Adipose tissue (tissue), 3 donors: Measurements from ENCODE around the gene THOP1. TPM values are rescaled to one million over a fixed set of nuclear protein-coding genes. Genes with fewer than 3 reads are reported as not detected.

ENCODE experiments used
- H3K27ac ChIP-seq: one replicate; pipeline ENCODE4 v1.5.1; 2013; ENCODE audit warnings: low read depth, low read length
- WGBS, 3 donors: extraction: QIAGEN DNeasy Blood & Tissue Kit; methylation state at CpG; one replicate each; pipeline ENCODE4 v1.1.7; 2013; 5-methylcytosine and 5-hydroxymethylcytosine counted together
- polyA plus RNA-seq, 3 donors: library from polyadenylated mRNA; stranded (reverse); fragments of 200-250 nt; gene quantifications; one replicate each; pipeline ENCODE4 v1.2.3, GENCODE V29; 2013
- donor health status: healthy with polysubstance abuse.
- donor health status: Bipolar disorder and iron deficiency.
- donor health status: healthy.

Gene THOP1
- polyA plus RNA-seq, 3 donors: 24.0 to 33.0 (median 32.8) TPM

DNA sequence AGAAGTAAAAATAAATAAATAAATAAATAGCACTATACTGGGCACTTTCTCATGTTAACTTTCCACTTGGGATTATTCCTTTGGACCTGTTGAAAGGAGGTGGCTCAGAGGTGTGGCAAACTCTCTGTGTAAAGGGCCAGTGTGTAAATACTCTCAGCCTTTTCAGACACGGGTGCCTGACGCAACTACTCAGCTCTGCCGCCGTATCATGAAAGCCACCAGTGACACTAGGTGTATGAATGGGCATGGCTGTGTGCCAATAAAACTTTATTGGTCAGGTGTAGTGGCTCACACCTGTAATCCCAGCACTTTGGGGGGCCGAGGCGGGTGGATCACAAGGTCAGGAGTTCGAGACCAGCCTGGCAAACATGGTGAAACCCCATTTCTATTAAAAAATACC, 25.3 kb upstream of the THOP1 start:
- no peak overlapping the region for H3K27ac ChIP-seq
- WGBS, 3 donors: 89 to 95% (median 92%) methylated on average over 7 of the region's 7 CpGs

DNA sequence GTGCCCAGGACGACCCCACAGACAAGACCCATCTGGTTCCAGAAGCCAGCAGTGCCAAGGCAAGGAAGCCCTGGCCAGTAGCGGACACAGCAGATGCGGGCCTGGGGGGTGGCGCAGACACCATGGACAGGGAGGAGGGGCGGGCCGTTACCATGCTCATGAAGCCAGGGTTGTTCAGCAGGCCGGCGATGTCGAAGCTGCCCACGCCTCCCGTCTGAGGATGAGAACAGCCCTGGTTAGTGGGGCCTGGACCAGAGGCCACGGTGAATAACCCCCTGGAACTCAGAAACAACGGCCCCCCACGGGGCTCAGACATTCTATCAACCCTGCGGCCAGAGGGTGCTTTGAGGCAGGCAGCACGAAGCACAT, 24.0 kb upstream of the THOP1 start:
- no peak overlapping the region for H3K27ac ChIP-seq
- 90 to 91% (median 91%) methylated on average over 16 of the region's 16 CpGs for WGBS, 3 donors

DNA sequence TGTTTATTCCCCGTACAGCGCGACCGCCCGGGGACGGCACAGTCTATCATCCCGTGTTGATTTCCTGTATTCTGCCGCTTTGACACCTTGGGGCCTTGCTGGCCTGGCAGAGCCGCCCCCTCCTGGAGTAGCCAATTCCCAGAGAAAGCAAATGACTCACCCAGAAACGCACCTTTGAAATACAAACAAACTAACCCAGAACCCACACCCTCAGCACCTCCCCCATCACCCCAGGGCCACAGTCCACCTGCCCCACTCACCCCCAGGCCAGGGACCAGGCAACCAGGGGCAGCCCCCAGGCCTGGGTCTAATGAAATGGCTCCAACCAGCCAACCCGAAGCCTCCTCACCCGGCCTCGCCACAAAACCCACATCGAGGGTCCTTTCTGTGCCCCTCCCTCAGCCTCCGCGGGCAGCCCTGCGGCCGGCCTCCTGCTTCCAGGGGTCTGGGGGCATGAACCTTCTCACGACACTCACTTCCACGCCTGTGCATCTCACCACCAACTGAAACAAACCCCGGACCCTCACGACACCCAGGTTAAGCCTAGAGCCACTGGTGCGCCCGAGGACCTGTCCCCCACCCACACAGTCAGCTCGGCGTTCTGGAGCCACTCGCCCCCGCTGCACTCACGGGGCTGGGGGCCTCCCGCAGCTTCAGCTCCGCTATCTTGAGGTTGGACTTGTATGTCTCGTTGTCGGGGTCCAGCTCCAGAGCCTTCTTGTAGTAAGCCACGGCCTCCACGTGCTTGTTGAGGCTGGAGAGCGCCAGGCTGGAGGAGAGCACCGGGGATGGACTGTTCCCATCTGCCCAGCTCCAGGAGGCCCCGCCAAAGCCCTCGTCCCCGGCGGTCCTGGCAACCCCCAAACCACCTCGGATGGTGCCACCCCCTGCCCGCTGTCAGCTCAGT, 23.2 kb upstream of the THOP1 start:
- H3K27ac ChIP-seq: no peak overlapping the region
- WGBS, 3 donors: 93 to 96% (median 93%) methylated on average over 42 to 43 of the region's 43 CpGs

DNA sequence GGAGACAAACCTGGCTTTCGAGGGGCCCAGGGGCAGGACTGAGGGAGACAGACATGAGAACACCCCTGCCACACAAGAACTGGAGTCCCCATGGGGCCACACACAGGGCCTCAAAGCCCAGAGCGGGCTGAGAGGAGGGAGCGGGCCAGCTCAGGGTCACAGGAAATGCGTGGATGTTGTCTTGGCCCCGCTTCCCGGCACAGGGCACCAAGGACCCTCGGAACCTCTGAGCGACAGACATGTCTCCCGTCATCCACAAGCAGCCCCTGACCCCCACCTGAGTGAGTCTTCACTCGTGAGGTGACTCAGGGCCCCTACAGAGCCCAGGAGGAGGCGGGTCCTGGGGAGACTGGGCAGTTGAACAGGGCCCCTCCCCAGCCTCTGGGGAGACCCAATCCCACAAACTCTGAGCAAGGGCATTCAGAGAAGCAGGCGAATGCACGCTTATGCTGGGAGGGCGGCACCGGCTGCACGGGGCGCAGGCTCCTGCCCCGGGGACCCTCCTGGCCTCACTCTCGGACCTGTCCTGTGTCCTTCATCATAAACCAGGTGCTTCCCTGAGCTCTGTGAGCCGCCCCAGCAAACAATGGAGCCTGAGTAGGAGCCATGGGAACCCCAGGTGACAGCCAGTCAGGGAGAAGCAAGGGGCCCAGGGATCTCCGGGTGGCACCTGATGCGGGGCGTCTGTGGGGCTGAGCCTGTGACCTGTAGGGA, 22.4 kb upstream of the THOP1 start:
- WGBS, 3 donors: 95 to 96% (median 95%) methylated on average over 22 to 23 of the region's 23 CpGs
- H3K27ac ChIP-seq: no peak overlapping the region

DNA sequence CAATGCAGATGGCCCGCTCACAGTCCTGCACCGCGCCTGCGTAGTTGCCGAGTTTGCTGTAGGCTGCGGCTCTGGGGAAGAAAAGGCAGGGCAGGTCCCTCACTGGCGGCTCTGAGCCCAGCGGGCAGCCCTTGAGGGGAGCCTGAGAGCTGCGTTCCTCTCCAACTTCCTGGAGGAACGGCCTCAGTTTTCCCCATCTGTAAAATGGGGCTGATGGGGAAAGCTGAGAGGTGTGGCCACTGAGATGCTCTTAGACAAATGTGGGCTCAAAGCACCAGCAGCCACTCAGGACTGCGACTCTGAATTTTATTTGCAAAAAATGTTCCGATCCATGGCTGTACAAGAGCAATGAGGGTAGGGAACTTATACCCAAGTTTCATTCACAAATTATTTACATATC, 21.6 kb upstream of the THOP1 start:
- no peak overlapping the region for H3K27ac ChIP-seq
- 96 to 98% (median 96%) methylated on average over 12 of the region's 12 CpGs for WGBS, 3 donors

DNA sequence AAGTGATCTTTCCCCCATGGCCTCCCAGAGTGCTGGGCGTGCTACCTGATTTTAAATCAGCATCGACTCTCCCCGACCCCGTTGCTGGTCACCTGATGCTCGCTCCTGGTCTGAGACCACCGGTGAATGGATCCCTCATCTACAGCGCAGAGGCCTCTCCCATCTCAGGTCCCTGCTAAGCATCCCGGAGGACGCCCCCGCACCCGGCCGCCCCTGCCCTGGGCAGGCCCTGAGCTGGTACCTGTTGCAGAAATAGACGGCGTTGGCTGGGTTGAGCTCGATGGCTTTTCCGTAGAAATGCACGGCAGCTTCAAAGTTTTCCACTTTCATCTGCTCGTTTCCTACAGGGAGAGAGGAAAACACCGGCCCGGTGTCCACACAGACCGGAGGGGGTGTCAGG, 20.4 kb upstream of the THOP1 start:
- no peak overlapping the region for H3K27ac ChIP-seq
- 94 to 97% (median 96%) methylated on average over 21 of the region's 21 CpGs for WGBS, 3 donors

DNA sequence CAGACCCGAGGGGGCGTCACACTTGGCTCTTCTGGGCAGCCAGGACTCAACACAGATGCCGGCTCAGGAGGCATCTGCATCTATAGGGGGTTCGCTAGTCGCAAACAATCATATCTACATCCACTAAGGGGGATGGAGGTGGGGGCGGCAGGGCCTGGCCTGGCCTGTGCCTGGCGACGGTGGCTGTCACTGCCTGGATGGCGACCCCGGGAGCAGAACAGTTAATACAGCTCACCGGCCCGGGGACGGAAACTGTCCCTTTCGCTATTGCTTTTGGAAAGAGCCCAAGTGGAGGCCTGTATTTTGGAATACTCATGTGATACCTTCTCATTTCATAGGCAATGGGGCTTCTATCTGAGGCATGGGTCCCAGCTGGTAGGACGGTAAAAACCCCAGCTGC, 19.9 kb upstream of the THOP1 start:
- H3K27ac ChIP-seq: no peak overlapping the region
- 88 to 90% (median 89%) methylated on average over 15 of the region's 15 CpGs for whole genome bisulfite sequencing, 3 donors

DNA sequence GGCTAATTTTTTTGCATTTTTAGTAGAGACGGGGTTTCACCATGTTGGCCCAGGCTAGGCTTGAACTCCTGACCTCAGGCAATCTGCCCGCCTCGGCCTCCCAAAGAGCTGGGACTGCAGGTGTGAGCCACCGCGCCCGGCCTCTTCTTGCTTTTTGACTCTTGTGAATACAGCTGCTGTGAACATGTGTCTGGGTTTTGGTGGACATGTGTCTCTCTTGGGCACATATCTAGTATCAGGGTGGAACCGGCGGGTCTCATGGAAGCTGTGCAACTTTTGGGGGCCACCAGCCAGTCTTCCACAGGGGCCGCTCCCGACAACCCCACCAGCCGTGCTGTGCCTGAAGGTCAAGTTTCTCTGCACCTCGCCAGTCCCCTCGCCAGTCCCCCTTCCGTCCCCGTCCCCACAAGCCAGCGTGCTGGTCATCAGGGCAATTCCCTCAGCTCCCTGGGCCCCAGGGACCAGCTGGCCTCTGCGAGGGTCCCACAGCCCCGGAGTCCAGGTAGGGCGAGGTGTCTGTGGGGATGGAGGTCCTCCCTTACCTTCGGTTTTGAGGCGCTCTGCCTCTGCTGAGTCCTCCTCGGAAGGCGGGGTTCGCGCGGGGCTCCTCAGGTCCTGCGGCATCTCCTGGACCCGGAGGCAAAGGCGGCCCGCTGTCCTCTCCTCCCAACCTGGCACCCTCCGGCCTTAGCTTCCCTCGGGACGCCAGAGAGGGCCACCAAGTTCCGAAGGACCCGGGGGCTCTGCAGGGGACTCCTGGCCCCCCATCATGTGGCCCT, 18.5 kb upstream of the THOP1 start:
- no peak overlapping the region for H3K27ac ChIP-seq
- WGBS, 3 donors: 95 to 96% (median 96%) methylated on average over 35 of the region's 35 CpGs

DNA sequence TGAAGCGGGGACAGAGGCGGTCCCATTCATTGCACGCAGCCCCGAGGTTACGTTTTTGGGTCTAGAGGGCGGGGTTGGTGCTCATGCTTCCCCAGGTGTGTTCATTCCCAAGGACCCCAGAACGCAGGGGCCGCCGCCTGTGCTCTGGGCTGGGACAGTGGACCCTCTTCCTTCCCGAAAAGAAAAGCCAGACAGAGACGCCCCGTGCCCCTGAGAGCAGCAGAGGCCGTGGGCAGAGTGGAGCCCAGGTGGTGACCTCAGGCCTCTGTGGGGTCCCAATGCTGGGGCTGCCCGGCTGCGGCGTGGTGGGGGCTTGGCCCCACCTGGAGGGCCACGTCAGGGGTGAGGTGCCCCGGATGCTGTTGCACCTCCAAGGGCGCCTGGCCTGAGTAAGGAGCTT, 17.6 kb upstream of the THOP1 start:
- no peak overlapping the region for H3K27ac ChIP-seq
- 91 to 95% (median 95%) methylated on average over 18 to 19 of the region's 19 CpGs for WGBS, 3 donors

DNA sequence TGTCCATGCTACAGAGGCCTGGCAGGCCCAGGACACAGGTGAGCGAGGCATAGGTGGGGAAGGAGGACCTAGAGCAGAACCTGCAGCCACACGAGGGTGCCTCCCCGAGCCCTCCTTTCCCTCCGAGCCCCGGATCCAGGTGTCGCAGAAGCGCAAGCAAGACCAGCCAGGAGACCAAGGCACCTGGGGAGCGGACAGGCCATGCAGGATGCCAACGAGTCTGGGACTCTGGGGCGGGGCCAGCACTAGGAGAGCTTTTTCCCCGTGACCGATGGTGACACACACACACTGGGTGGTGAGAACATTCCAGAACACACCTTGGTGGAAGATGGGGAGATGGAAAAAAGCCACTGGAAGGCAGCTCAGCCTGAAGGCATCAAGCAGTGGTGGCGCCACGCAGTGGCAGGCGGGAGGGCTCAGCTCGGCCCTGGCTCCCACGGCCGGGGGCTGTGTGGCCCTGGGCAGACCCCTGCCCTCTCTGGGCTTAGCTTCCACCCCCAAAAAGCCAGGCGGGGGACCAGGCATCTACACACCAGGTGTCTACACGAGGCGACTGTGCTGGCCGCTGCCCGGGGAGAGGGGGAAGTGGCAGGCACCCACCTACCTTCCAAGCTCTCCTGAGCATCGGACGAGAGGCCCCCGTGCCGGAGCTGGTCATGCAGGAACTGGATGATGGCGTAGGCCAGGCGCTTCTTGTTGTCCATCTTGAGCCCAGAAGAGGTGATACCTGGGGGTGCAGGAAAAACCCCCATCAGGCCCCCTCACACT, 16.8 kb upstream of the THOP1 start:
- H3K27ac ChIP-seq: no peak overlapping the region
- WGBS, 3 donors: 90 to 95% (median 94%) methylated on average over 28 to 29 of the region's 29 CpGs

DNA sequence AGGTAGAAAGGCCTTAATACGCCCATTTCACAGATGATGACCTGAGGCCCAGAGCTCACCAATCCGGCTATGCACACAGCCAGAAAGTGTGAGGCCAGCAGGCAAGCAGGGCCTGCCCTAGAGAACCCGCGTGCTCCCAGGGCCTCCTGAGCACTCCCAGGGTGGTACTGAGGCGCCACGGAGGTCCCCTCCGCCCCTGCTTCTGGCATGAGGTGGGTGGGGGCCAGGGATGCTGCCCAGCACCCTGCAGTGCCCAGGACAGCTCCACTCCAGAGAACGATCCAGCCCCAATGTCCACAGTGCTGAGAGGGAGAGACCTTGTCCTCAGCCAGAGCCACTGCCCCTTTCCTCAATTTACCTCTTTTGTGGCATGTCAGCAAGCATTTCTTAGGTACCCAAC, 16.1 kb upstream of the THOP1 start:
- no peak overlapping the region for H3K27ac ChIP-seq
- WGBS, 3 donors: 94 to 97% (median 96%) methylated on average over 8 of the region's 8 CpGs

DNA sequence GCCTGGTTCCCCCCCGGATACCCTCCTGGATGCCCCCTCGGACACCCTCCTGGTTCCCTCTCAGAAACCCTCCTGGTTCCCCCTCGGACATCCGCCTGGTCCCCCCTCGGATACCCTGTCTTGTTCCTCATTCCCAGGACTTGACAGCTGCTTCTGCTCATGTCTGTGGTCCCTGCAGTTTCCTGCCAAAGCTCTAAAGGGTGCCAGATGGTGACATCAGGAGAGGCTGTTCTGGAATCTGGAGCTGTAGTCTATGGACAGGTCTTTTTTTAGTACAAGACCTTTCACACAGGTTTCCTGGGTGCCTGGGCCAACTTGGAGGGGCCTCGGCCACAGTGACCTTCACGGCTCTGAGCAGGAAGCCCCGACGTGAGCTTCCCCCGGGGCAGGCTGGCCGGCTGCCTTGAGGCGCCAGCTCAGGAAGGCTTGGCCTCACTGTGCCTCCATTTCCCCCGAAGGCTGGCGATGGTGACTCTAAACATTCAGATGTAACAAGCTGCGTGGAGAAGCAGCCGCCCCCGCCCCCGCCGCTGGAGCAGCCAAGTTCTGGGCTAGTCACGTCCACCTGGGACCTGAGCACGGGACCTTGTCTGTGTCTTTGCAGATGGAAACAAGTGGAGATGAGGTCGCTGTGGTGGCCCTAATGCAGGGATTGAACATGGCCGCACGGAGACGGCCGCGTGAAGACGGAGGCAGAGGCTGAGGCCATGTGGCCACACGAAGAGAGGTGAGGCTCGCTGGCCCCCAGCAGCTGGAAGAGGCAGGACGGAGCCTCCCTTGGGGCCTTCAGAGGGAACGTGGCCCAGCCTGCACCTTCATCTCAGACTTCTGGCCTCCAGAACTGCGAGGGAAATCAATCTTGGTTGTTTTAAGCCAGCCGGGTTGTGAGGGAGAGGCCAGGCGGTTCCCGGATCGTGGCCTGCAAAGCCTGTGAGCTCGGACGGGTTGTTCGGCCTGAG, 15.0 kb upstream of the THOP1 start:
- 54 to 66% (median 55%) methylated on average over 39 to 40 of the region's 40 CpGs for WGBS, 3 donors
- H3K27ac ChIP-seq: no peak overlapping the region

DNA sequence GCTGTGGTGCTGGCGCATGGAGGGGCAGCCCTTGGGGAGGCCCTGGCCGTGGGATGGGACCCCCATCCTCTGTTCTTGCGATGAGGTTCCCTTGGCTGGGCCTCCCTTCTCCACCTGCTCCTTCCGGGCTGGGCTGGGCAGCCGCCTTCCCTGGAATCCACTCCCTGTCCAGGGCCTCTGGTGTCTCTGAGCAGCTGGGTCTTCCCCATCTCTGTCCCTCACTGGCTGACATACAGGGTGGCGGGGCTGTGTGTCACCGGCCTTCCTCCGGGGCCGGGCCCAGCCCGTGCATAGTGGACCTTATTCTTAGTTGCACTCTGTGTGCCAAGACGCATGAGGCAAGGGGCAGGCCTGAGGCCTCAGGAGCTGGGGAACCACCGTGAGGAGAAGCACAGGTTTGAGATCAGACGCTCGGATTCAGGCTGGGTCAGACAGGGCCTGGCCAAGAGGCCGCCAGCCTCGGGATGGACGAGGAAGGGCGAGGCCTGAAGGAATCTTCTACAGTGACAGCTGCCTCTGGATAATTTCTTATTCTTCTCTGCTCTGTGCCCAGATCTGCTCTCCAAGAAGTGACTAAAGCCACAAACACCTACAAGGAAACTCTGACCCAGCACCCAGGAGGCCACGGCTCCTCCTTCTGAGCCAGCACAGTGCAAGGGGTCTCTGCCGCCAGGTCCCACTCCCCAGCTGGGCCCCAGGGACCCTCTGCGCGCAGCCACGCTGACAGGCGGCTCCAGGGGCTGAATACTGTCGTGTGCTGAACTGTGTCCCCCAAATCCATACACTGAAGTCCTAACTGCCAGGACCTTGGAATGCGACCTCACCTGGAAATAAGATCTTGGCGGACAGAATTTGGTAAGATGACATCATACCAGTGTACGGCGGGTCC, 13.3 kb upstream of the THOP1 start:
- H3K27ac ChIP-seq: no peak overlapping the region
- 76 to 82% (median 80%) methylated on average over 29 of the region's 29 CpGs for WGBS, 3 donors

DNA sequence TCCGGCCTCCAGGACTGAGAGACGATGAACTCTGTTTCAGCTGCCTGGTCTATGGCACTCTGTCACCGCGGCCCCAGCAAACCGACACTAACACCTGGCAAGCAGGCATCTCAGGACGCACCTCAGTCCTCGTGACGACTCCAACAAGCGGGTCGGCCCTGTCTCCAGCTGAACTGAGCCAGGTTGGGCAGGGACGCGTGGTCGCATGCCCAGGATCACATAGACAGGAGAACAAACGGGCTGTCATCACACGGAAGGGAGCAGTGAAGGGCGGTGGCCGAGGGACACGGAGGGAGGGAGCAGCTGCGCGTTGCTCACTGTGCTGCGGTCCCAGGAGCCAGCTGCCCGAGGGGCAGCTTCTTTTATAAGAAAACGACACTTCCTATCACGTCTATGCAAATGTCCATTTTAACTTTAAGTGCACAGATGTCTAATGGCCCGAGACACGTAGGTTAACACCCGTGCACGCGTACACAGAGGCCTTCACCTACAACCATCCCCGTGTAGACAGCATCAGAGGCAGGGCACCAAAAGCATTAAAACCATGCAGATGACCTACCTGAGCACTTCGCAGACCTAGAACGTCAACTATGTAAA, 11.1 kb upstream of the THOP1 start:
- WGBS, 3 donors: 81 to 91% (median 88%) methylated on average over 32 of the region's 32 CpGs
- no peak overlapping the region for H3K27ac ChIP-seq

DNA sequence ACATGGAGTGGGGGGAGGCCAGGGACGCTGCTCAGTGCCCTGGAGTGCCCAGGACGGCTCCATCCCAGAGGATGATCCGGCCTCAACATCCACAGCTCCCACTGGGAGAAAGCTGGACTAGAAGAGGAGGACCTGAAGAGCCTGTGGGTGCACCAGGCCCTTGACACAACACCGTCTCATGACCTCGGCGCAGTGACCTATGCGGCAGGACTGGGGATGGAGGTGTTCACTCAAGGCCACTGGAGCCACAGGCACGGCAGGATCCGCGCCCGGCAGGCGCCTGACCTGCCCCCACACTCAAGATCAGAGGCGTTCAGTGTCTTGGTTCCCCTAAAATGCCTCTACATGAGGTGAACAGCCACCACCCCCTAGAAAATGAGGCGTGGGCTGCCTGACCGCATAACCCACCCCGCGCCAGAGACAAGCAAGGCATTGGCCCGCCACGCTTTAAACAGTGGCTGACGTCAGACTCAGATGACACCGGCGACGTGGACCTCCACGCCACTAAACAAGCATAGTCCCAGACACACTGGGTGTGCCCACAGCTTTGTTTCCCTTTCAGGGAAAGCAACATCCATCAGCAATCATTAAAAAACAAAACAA, 10.2 kb upstream of the THOP1 start:
- WGBS, 3 donors: 72 to 85% (median 76%) methylated on average over 24 of the region's 24 CpGs
- peak overlapping the region; percentile 46 for H3K27ac ChIP-seq
